HG02642 (cell line): ENCODE measurements around the gene C19orf73.

ENCODE experiments used
- ATAC-seq: cut with Tn5 transposase; IDR thresholded peaks from one replicate; pipeline ENCODE4 v1.9.1; 2021; ENCODE audit warnings: mild to moderate bottlenecking; ENCODE audit not compliant: unreplicated experiment, poor library complexity

The C19orf73 gene

DNA sequence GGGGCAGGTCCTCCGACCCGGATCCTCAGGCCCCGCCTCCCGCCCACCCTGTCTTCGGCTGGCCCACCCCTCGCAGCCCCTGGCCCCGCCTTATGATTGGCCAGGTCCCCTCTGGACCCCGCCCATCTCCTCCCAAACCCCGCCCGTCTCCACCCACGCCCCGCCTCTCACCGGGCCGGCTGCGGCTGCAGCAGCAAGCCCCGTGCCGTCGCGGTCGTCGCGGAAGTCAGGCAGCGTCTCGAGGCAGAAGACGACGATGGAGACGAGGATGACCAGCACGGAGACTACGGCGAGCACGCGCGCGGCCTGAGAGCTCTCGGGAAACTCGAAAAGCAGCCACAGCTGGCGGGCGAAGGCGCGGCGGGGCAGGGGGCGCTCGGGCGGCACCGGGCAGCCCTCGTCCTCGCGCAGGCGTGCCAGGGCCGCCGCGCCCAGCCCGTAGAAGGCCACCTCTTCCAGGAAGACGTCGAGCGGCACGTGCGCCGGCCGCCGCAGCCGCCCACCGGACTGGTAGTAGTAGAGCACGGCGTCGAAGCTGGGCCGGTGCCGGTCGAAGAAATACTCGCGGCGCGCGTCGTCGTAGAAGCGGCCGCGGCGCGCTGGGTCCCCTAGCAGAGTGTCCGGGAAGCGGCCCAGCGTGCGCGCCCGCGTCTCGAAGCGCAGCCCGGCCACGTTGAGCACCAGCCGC, 46.9 kb downstream of the C19orf73 start:
- no peak for ATAC-seq

DNA sequence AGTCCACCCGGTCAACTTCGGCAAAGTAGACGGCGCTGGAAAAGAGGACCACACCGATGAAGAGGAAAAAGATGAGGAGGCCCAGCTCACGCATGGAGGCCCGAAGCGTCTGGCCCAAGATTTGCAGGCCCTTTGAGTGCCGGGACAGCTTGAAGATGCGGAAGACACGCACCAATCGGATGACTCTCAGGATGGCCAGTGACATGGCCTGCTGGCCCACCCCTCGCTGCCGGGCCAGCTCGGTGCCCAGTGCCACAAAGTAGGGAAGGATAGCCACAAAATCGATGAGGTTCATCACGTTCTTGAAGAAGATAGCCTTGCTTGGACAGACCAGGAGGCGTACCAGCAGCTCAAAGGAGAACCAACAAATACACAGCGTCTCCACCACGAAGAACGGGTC, 48.5 kb downstream of the C19orf73 start:
- ATAC-seq: no peak

DNA sequence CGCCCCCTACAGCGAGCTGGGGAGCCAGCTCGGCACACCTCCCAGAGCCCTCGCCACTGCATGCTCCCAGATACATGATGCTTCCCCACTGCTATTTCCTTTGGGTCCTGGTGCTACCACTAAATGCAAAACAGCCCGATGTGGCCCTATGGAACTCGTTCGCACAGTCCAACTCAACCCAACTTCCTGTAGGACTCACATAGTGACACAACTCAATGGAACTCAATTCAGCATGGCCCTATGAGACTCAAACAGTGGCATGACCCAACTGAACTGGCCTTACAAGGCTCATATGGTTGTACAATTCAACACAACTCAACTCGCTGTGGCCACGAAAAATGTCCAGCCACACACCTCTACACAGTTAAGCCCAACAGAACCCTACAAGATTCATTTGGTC, 49.9 kb downstream of the C19orf73 start:
- ATAC-seq: no peak
